BJ (cell line): Measurements from ENCODE around the gene OXLD1. TPM values are rescaled to one million over a fixed set of nuclear protein-coding genes. Genes with fewer than 3 reads are reported as not detected.
"Not testable (repeated sequence)": the region's sequence is repeated elsewhere in the genome, so short reads cannot be mapped to it uniquely, and the experiment has no call there.

Experiments used
- CTCF ChIA-PET: fragments of 350-600 bp; formaldehyde crosslinking; extraction: SDS; loops from one replicate; lab custom pipeline; 2021; ENCODE audit warnings: antibody characterized with exemption, inconsistent platforms; lab: Yijun Ruan, JAX
- POLR2A ChIA-PET: fragments of 300-600 bp; sonication (Branson Sonifier 250); formaldehyde crosslinking; extraction: SDS; loops from one replicate; lab custom pipeline; 2021; ENCODE audit warnings: antibody characterized with exemption; lab: Charles Lee
- DNase-seq: peaks from one replicate; pipeline ENCODE4 v3.0.0-alpha.2; 2011; ENCODE audit warnings: low read depth
- H3K27me3 ChIP-seq: 2 replicates; pipeline ENCODE4 v1.6.0; 2011; ENCODE audit warnings: low read length; ENCODE audit not compliant: control insufficient read depth, insufficient read depth
- H3K36me3 ChIP-seq: 2 replicates; pipeline ENCODE4 v1.5.1; 2011; ENCODE audit warnings: low read length; ENCODE audit not compliant: control insufficient read depth, insufficient read depth
- H3K4me3 ChIP-seq: 2 replicates; pipeline ENCODE4 v1.5.1; 2011; ENCODE audit warnings: low read depth, mild to moderate bottlenecking, control low read depth, low read length
- polyA plus RNA-seq: library from polyadenylated mRNA; depleted of rRNA; stranded (reverse); fragments of >200 nt; gene quantifications from 2 replicates; pipeline ENCODE4 v1.2.3, GENCODE V29; 2011
- TF ChIP-seq, protein P1 (sequence below): IDR thresholded peaks from 2 replicates; pipeline ENCODE4 v1.5.1; 2011; ENCODE audit warnings: low read depth, mild to moderate bottlenecking, control low read depth, inconsistent platforms, low read length, moderate library complexity; ENCODE audit not compliant: insufficient read depth

OXLD1 gene
- polyA plus RNA-seq, 1 experiment, result 29.6 TPM

DNA sequence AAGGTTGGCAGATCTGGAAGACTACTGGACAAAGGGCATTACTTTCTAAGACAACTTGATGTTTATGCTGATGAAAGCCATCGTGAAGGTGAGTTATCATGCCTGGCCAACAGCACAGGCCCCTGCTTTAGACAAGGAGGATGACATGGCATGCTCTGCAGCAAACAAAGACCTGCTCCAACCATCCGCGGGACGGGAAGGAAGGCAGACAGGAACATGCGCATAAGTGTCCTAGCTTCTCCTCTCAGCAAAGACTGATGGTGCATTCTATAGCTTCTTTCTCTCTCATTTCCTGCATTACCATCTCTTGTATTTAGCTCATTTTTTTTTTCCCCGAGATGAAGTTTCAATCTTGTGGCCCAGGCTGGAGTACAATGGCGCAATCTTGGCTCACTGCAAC is 34.9 kb downstream of the OXLD1 start:
- no peak for DNase-seq
- H3K36me3 ChIP-seq, result peaks cover 6% of the 10 kb centered on the region
- no peaks in the 10 kb centered on the region for H3K27me3 ChIP-seq
- POLR2A ChIA-PET, result no interaction called here
- no peak overlapping the region for H3K4me3 ChIP-seq
- CTCF ChIA-PET, result interaction anchor here (0.6 to 1.5 kb wide), 3 partner anchors 10 to 815 kb away, joined by 3 to 4 read pairs (median 3); no protein-coding TSS in a partner anchor
- TF ChIP-seq, protein P1, sequence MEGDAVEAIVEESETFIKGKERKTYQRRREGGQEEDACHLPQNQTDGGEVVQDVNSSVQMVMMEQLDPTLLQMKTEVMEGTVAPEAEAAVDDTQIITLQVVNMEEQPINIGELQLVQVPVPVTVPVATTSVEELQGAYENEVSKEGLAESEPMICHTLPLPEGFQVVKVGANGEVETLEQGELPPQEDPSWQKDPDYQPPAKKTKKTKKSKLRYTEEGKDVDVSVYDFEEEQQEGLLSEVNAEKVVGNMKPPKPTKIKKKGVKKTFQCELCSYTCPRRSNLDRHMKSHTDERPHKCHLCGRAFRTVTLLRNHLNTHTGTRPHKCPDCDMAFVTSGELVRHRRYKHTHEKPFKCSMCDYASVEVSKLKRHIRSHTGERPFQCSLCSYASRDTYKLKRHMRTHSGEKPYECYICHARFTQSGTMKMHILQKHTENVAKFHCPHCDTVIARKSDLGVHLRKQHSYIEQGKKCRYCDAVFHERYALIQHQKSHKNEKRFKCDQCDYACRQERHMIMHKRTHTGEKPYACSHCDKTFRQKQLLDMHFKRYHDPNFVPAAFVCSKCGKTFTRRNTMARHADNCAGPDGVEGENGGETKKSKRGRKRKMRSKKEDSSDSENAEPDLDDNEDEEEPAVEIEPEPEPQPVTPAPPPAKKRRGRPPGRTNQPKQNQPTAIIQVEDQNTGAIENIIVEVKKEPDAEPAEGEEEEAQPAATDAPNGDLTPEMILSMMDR, result no peak

DNA sequence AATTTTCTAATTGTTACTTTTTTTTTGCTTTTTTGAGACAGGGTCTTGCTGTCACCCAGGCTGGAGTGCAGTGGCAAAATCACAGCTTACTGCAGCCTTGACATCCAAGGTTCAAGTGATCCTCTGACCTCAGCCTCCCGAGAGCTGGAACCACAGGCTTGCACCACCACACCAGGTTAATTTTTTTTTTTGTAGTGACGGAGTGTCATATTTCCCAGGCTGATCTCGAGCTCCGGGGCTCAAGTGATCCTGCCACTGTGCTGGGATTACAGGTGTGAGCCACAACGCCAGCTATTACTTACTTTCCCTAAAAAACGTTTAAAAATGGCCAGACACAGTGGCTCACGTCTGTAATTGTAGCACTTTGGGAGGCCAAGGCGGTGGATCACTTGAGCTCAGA is 36.1 kb downstream of the OXLD1 start:
- Histone ChIP-seq H3K36me3 (peaks cover 10% of the 10 kb centered on the region), H3K27me3 (no peaks in the 10 kb centered on the region), H3K4me3 (no peak overlapping the region)
- DNase-seq, result no peak
- ChIA-PET CTCF (interaction anchor here (1.5 kb wide), 1 partner anchor 12 kb away, joined by 3 read pairs; no protein-coding TSS in a partner anchor), POLR2A (no interaction called here)
- TF ChIP-seq, protein P1, result no peak

DNA sequence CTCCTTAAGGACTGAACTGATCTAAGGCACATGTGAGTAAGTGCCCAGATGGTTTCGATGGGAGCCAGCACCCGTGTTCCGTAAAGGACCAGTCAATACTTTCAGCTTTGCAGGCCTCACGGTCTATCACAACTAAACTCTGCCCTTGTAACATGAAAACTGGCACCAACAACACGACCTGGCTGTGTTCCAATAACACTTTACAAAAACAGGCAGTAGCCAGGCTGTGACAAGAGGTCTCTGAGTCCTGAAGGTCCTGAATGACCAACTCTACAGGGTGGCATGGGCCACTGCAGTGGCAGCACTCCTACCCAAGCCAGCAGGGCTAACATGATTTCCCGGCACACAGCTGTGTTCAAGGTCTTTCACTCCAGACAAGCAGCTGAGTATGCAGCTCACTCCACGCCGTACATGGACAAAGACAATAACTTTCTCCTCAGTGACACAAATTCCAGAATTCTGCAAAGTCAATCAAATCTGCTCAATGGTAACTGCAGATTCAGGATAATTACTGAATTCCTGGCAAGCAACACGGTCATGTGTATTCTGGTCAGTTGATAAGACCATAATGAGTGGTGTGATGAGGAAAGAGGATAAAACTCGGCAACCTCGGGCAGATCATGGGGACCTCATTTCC is 44.8 kb downstream of the OXLD1 start:
- H3K4me3 ChIP-seq, result no peak overlapping the region
- no peaks in the 10 kb centered on the region for H3K27me3 ChIP-seq
- no peak for DNase-seq
- peaks cover 24% of the 10 kb centered on the region for H3K36me3 ChIP-seq
- TF ChIP-seq, protein P1, result no peak
- ChIA-PET CTCF (interaction anchor here (0.5 to 1.3 kb wide), 2 partner anchors 20 to 361 kb away, joined by 3 read pairs; no protein-coding TSS in a partner anchor), POLR2A (no interaction called here)

DNA sequence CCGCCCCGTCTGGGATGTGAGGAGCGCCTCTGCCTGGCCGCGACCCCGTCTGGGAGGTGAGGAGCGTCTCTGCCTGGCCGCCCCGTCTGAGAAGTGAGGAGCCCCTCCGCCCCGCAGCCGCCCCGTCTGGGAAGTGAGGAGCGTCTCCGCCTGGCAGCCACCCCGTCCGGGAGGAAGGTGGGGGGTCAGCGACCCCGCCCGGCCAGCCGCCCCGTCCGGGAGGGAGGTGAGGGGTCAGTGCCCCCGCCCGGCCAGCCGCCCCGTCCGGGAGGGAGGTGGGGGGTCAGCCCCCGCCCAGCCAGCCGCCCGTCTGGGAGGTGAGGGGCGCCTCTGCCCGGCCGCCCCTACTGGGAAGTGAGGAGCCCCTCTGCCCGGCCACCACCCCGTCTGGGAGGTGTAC is 48.1 kb downstream of the OXLD1 start:
- CTCF ChIA-PET, H3K4me3 ChIP-seq, H3K27me3 ChIP-seq, DNase-seq, POLR2A ChIA-PET: not testable (repeated sequence)
- H3K36me3 ChIP-seq, result peaks cover 16% of the 10 kb centered on the region

DNA sequence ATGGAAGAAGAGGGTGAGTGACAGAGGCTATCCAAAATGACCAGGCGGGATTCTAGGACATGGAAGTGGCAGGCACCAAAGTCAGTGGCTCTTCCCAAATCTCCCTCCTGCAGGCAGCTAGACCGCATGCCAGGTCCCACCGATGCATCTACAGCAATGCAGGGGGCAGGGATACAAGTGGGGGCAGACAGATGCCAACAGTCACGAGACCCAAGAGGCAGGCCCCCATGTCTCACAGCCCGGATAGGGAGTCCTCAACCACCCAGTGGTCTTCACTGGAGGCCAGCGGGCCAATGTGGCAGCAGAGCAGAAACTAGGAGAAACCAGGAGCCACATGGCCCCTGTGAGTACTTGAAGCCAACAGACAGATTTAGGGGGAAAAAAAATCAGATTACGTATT is 49.5 kb downstream of the OXLD1 start:
- TF ChIP-seq, protein P1, result no peak
- DNase-seq, result no peak
- CTCF ChIA-PET, result no interaction called here
- POLR2A ChIA-PET, result no interaction called here
- Histone ChIP-seq H3K27me3 (no peaks in the 10 kb centered on the region), H3K36me3 (peaks cover 19% of the 10 kb centered on the region), H3K4me3 (no peak overlapping the region)
